ENCODE results near the gene SCUBE1. TPM values are rescaled to one million over a fixed set of nuclear protein-coding genes. Genes with fewer than 3 reads are reported as not detected.

Gene SCUBE1
- total and polyA plus RNA-seq, 9 donors = 5.5 to 202 (median 49.0) TPM

GRCh38 chr22:43272301-43272700 lies 70.9 kb downstream of the SCUBE1 start:
- Histone ChIP-seq H3K4me1 (ENCODE audit: insufficient read depth) (peaks cover 16% of the 10 kb centered on the region), H3K9me3 (no peaks in the 10 kb centered on the region), H3K36me3 (no peaks in the 10 kb centered on the region), H3K27ac (peak overlapping the region; percentile 52 to 74), H3K27me3 (no peaks in the 10 kb centered on the region), H3K4me3 (no peak overlapping the region)
- DNase-seq = peak in 3 of 5 donors; percentile 64 to 83 (median 68)
- TF ChIP-seq EP300 (IDR thresholded peaks at IDR 0.05) (no peak), CTCF (IDR thresholded peaks at IDR 0.05) (no peak), POLR2A (IDR thresholded peaks at IDR 0.05) (no peak)
- intact Hi-C loops (cut with DNase I) = loop anchor here (2.0 to 10.0 kb wide), 5 partner anchors 35 to 112 kb away; no protein-coding TSS in a partner anchor
- 17 to 41% (median 23%) methylated on average over 12 of the region's 12 CpGs for WGBS, 3 donors

GRCh38 chr22:43270949-43271348 lies 72.2 kb downstream of the SCUBE1 start:
- Histone ChIP-seq H3K4me1 (ENCODE audit: insufficient read depth) (peaks cover 16% of the 10 kb centered on the region), H3K9me3 (no peaks in the 10 kb centered on the region), H3K4me3 (no peak overlapping the region), H3K27me3 (no peaks in the 10 kb centered on the region), H3K36me3 (no peaks in the 10 kb centered on the region), H3K27ac (peak overlapping the region in 1 of 2 donors; percentile 74)
- TF ChIP-seq POLR2A (IDR thresholded peaks at IDR 0.05) = no peak
- no peak for TF ChIP-seq EP300 (IDR thresholded peaks at IDR 0.05)
- TF ChIP-seq CTCF (IDR thresholded peaks at IDR 0.05) = no peak
- DNase-seq = no peak
- intact Hi-C loops (cut with DNase I) = loop anchor here (5.0 to 10.0 kb wide), 4 partner anchors 34 to 114 kb away; no protein-coding TSS in a partner anchor
- 81 to 91% (median 83%) methylated on average over 7 of the region's 7 CpGs for WGBS, 3 donors

GRCh38 chr22:43270314-43270908 lies 72.8 kb downstream of the SCUBE1 start:
- intact Hi-C loops (cut with DNase I) = loop anchor here (5.0 to 10.0 kb wide), 4 partner anchors 33 to 114 kb away; no protein-coding TSS in a partner anchor
- peaks cover 16% of the 10 kb centered on the region for H3K4me1 ChIP-seq (ENCODE audit: insufficient read depth)
- WGBS, 3 donors = 67 to 79% (median 78%) methylated on average over 10 to 13 of the region's 13 CpGs
- no peaks in the 10 kb centered on the region for H3K9me3 ChIP-seq
- H3K36me3 ChIP-seq = no peaks in the 10 kb centered on the region
- TF ChIP-seq CTCF (IDR thresholded peaks at IDR 0.05) (no peak), EP300 (IDR thresholded peaks at IDR 0.05) (no peak), POLR2A (IDR thresholded peaks at IDR 0.05) (no peak)
- peak overlapping the region in 1 of 2 donors; percentile 74 for H3K27ac ChIP-seq
- H3K4me3 ChIP-seq = no peak overlapping the region
- H3K27me3 ChIP-seq = no peaks in the 10 kb centered on the region
- DNase-seq = no peak

GRCh38 chr22:43269646-43270045 lies 73.5 kb downstream of the SCUBE1 start:
- TF ChIP-seq POLR2A (IDR thresholded peaks at IDR 0.05) (no peak), EP300 (IDR thresholded peaks at IDR 0.05) (no peak), CTCF (IDR thresholded peaks at IDR 0.05) (no peak)
- 29 to 55% (median 47%) methylated on average over 14 of the region's 14 CpGs for WGBS, 3 donors
- Histone ChIP-seq H3K36me3 (no peaks in the 10 kb centered on the region), H3K4me3 (no peak overlapping the region), H3K4me1 (ENCODE audit: insufficient read depth) (peaks cover 18% of the 10 kb centered on the region), H3K9me3 (no peaks in the 10 kb centered on the region), H3K27ac (no peak overlapping the region), H3K27me3 (no peaks in the 10 kb centered on the region)
- DNase-seq = peak in 1 of 5 donors; percentile 54
- intact Hi-C loops (cut with DNase I) = loop anchor here (5.0 to 10.0 kb wide), 4 partner anchors 32 to 115 kb away; no protein-coding TSS in a partner anchor
